Dedifferentiated amniotic fluid mesenchymal stem cell (primary cell): ENCODE data around the gene AFTPH.

Source experiments
- DNase-seq: peaks from one replicate; pipeline ENCODE4 v3.0.0-alpha.2; 2016; ENCODE audit errors: extremely low spot score

The AFTPH gene

GRCh38 chr2:64541547-64541946, 17.4 kb downstream of the AFTPH start:
- DNase-seq = no peak

GRCh38 chr2:64542071-64543007, 18.2 kb downstream of the AFTPH start:
- DNase-seq = no peak

DNA sequence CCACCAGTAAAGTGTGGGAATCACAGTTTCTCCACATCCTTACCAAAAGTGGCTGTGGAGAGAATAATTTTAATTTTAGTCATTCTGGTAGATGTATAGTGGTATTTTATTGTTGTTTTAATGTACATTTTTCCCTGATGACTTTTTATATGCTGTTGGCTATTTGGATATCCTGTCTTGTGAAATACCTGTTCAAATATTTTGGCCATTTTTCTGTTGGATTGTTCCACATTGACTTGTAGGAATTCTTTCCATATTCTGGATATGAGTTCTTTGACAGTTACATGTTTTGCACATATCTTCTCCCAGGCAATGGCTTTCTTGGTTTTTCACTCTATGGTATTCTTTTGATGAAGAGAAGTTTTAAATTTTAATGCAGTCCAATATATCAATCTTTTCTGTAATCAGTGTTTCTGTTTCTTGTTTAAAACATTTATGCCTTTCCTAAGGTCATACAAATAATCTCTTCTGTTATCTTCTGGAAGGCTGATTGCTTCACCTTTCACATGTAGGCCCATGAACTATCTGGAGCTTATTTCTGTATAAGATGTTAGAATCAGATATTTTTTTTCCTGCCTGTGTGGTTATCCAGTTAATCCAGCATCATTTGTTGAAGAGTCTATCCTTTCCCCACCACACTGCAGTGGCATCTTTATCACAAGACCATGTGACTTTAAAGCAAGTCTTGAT, 19.0 kb downstream of the AFTPH start:
- DNase-seq = no peak

GRCh38 chr2:64548761-64549160, 24.6 kb downstream of the AFTPH start:
- no peak for DNase-seq

DNA sequence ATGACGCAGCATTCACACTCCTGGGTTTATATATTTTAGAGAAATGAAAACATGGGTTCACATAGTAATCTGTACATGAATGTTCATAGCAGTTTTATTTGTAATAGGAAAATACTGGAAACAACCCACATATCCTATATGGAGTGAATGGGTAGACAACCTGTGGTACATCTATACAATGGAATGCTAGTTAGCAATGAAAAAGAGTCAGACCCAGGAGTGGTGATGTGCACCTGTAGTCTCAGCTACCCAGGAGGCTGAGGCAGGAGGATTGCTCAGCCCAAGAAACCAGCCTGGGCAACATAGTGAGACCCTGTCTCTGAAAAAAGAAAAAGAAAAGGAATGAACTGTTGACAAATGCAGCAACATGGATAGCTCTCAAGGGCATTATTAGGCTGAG, 25.9 kb downstream of the AFTPH start:
- no peak for DNase-seq

DNA sequence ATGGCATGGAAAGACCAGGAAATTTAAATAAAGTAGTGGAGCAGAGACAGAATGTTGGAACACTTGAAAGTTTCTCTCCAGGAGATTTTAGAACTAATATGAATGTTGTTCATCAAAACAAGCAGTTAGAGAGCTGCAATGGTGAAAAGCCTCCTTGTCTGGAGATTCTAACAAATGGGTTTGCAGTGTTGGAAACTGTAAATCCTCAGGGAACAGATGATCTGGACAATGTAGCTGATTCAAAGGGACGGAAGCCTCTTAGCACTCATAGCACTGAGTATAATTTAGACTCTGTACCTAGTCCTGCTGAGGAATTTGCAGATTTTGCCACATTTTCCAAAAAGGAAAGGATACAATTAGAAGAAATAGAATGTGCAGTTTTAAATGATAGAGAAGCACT, 27.7 kb downstream of the AFTPH start:
- DNase-seq = no peak

DNA sequence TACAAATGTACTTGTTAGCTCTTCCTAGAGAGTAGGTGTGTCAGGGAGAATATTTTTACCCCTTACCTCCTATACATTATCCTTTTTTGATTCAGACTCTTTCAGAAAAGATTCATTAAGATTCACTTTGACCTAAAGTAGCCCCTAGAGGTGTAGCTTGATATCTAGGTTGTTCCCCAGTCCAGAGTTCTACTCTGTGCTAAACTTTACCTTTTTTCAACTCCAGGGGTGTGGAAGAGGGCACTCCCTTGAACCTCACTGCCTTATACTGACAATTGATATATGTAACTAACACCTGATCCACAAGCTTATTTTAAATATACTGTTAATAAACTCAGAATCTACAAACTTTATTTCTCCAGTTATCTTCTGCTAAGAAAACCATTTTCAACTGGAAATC, 30.0 kb downstream of the AFTPH start:
- DNase-seq = no peak

DNA sequence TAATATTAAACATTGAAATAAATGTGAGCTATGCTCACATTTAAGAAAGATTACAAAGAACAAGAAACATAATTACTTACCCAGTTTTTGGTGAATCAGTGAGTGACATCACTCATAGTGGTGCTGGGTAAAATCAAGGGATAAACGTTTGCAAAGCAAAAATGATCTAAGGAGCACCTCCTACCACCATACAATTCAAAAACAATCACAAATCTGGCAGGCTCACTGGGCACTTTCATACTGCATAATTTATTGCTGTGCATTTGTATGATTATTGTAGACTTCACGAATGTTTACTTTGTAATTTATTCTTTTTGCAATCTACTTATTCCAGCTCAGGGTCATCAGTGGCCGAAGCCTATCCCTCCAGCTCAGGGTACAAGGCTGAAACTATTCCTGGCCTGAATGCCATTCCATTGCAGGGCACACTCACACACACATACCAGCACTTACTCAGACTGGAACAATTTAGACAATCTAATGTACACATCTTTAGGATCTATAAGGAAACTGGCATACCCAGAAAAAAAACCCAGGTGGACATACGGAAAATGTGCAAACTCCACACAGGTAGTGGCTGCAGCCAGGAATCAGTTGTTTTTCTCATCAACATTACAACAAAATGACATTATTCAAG, 34.4 kb downstream of the AFTPH start:
- DNase-seq = no peak

- DNase-seq = no peak
Measured at GRCh38 chr2:64562148-64562784, 38.1 kb downstream of the AFTPH start.

DNA sequence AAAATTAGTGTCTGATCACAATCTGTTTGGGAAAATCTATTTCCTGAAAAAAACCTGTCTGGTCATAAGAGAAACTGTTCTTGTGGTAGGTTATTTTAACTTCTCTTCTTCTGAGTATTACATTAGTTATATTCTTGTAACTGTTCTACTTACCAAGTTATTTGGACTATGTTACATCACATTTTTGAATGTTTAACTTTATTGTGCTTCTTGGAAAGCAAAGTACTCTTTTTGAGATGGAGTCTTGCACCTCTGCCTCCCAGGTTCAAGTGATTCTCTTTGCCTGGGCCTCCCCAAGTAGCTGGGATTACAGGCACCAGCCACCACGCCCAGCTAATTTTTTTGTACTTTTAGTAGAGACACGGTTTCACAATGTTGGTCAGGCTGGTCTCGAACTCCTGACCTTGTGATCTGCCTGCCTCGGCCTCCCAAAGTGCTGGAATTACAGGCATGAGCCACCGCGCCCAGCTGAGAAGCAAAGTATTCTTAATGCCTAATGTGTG, 39.4 kb downstream of the AFTPH start:
- no peak for DNase-seq

GRCh38 chr2:64565949-64566710, 42.0 kb downstream of the AFTPH start:
- DNase-seq = no peak

DNA sequence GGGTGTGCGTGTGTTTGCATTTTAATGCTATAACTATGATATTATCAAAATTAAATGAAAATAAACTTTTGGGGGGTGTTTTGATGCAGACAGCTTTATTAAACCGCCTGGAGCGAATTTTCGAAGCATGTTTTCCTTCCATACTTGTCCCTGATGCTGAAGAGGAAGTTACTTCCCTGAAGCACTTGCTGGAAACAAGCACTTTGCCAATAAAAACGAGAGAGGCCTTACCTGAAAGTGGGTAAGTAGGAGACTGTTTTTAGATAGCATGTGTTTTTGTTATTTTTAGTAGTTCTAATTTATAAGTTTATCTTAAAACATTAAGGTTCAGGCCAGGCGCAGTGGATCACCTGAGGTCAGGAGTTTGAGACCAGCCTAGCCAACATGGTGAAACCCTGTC, 43.3 kb downstream of the AFTPH start:
- no peak for DNase-seq

GRCh38 chr2:64568836-64569235, 44.7 kb downstream of the AFTPH start:
- no peak for DNase-seq

GRCh38 chr2:64574871-64575270, 50.7 kb downstream of the AFTPH start:
- no peak for DNase-seq

DNA sequence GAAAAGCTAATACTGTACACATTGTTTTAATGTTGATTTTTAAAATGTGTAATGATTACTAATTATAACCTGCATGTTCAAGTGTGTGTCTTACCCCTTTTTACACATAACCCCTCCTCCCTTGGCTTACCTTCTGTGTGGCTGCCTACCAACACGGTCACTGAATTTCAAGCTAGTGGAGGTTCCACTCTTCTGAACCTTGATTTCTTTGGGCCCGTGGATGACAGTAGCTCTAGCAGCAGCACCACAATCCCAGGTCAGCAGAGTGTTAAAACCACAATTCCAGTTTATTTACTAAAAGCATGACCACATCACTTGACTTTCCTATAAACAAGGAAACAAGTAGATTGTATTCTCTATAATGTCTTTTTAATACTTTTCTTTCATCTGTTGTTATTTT, 56.9 kb downstream of the AFTPH start:
- no peak for DNase-seq

DNA sequence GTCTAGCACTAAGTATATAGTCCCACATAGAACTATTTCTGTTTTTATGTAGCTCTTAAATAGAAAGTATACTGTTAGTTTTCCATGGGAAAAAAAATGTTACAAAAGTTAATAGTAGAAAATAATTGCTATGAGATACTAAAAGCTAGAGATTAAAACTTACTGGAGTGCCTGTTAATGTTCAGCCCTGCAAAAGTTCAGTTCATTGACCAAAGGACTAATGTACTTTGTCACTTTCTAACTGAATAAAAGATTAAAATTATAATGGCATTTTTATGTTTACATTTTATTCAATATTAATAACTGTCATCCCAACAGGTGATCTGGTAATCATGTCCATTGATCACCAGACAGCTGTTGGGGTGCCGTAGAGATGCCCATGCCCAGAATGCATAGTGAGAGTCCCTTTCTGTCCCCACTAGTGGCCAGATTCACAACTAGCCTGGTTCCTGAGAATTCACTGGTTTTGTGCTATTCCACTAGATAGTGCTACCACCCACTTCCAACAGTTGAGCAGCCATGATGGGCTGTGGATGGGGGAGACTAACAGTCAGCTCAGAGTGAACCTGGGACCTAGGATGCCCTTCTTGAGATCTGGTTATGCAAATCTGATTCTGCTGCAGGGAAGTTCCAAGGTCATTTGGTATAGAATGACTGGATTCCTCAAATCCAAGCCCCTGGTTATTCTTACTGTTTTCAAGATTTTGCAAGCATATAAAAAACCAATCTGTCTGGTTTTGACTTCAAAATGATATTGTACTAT, 57.8 kb downstream of the AFTPH start:
- no peak for DNase-seq

DNA sequence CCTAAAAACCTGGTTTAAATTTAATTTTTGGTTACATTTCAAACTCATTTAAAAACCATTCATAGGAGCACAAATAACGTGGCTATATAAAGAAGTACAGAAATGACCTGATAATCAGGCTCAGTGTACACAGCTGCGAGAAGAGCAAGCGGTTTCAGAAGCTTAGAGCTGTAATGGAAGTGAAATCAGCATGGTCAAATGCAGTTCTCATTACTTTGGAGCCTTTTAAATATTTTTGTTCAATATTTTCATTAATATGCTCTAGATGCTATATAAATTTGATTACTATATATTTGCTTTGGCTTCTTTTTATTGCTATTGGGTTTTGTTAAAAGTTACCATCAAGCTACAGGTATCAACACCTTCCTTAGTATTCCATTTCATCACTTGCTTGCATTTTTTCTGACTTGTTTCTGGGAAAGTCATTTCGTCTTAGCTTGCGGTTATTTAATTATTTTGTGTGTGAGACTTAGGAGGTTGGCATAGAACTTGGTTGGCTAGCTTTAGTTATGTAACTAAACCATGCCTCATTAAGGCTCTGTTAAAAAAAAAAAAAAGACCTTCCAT, 58.7 kb downstream of the AFTPH start:
- no peak for DNase-seq

DNA sequence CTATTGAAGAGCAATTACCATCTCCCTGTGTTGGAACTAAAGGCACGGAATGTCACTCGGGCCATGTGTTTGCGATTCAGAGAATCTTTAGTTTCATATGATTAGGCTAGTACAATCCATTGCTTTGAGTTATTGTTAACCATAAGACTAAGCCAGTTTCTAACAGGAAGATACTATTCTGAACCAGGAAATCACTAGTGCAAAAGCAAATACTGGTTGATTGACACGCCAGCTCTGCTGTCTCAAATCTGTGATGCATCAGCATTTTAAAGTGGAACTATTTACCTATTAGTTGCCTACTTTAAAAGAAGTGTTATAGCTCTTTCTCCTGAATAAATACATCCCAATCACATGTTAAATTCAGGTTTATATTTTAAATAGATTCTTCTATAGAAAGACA, 61.9 kb downstream of the AFTPH start:
- DNase-seq = no peak

GRCh38 chr2:64586883-64587481, 62.9 kb downstream of the AFTPH start:
- DNase-seq = peak; percentile 81

- no peak for DNase-seq
Measured at GRCh38 chr2:64587561-64587960, 63.4 kb downstream of the AFTPH start.
